GM23248 (cell line): ENCODE measurements around the gene CMSS1. TPM values are rescaled to one million over a fixed set of nuclear protein-coding genes. Genes with fewer than 3 reads are reported as not detected.

Source experiments
- DNase-seq: peaks from one replicate; pipeline ENCODE4 v3.0.0-alpha.2; 2015
- H2AFZ ChIP-seq: fragments of 200-600 bp; sonication (generic); 2 replicates; pipeline ENCODE4 v1.6.1; 2016; ENCODE audit warnings: antibody characterized with exemption
- H3F3A ChIP-seq: fragments of 200-600 bp; sonication (generic); 2 replicates; pipeline ENCODE4 v1.6.1; 2016; ENCODE audit warnings: mild to moderate bottlenecking, antibody characterized with exemption, mixed run types; ENCODE audit not compliant: insufficient read depth
- H3K27ac ChIP-seq: fragments of 200-600 bp; sonication (generic); 2 replicates; pipeline ENCODE4 v1.5.1; 2016; ENCODE audit warnings: mild to moderate bottlenecking
- H3K27me3 ChIP-seq: fragments of 200-600 bp; sonication (generic); replicated peaks from 2 replicates; pipeline ENCODE4 v1.6.1; 2016; ENCODE audit warnings: mild to moderate bottlenecking; ENCODE audit not compliant: insufficient read depth
- H3K36me3 ChIP-seq: fragments of 200-600 bp; sonication (generic); 2 replicates; pipeline ENCODE4 v1.6.1; 2016; ENCODE audit warnings: low read depth, mild to moderate bottlenecking
- H3K4me1 ChIP-seq: fragments of 200-600 bp; sonication (generic); 2 replicates; pipeline ENCODE4 v1.6.1; 2016; ENCODE audit warnings: mild to moderate bottlenecking; ENCODE audit not compliant: insufficient read depth
- H3K4me2 ChIP-seq: fragments of 200-600 bp; sonication (generic); one replicate; pipeline ENCODE4 v1.6.1; 2016; ENCODE audit warnings: mild to moderate bottlenecking; ENCODE audit not compliant: unreplicated experiment
- H3K4me3 ChIP-seq: fragments of 200-600 bp; sonication (generic); 2 replicates; pipeline ENCODE4 v1.5.1; 2016; ENCODE audit warnings: mild to moderate bottlenecking
- H3K79me2 ChIP-seq: fragments of 200-600 bp; sonication (generic); 2 replicates; pipeline ENCODE4 v1.6.1; 2016; ENCODE audit warnings: mild to moderate bottlenecking; ENCODE audit not compliant: insufficient read depth
- H3K9ac ChIP-seq: fragments of 200-600 bp; sonication (generic); 2 replicates; pipeline ENCODE4 v1.6.1; 2016; ENCODE audit warnings: mild to moderate bottlenecking
- H3K9me2 ChIP-seq: fragments of 200-600 bp; sonication (generic); 2 replicates; pipeline ENCODE4 v1.6.1; 2016; ENCODE audit warnings: mixed run types, mild to moderate bottlenecking, moderate library complexity; ENCODE audit not compliant: insufficient read depth
- H3K9me3 ChIP-seq: fragments of 200-600 bp; sonication (generic); one replicate; pipeline ENCODE4 v1.6.1; 2017; ENCODE audit warnings: low read depth
- H4K20me1 ChIP-seq: fragments of 200-600 bp; sonication (generic); 2 replicates; pipeline ENCODE4 v1.6.0; 2016; ENCODE audit not compliant: insufficient read depth
- EZH2 ChIP-seq: fragments of 200-600 bp; sonication (generic); IDR thresholded peaks from 2 replicates; pipeline ENCODE4 v1.6.1; 2018; ENCODE audit warnings: antibody characterized with exemption, mild to moderate bottlenecking; ENCODE audit not compliant: insufficient read depth, poor library complexity, severe bottlenecking
- EZH2phosphoT487 ChIP-seq: fragments of 200-600 bp; sonication (generic); IDR thresholded peaks from 2 replicates; pipeline ENCODE4 v1.6.1; 2018; ENCODE audit warnings: antibody characterized with exemption, moderate library complexity, mild to moderate bottlenecking, low read depth; ENCODE audit not compliant: insufficient read depth
- WGBS, 2 experiments: methylation state at CpG; one replicate each; pipeline ENCODE4 v1.1.6; 2015 to 2017; ENCODE audit warnings: low lambda C conversion rate in 2 of 2, low coverage in 1 of 2; ENCODE audit errors: missing lambda C conversion rate in 2 of 2; 5-methylcytosine and 5-hydroxymethylcytosine counted together
- in situ Hi-C: fragments of 300-500 bp; cut with MboI; formaldehyde crosslinking; loops from 2 replicates; pipeline ENCODE4 v1.15.0; 2020
- polyA plus RNA-seq: library from polyadenylated mRNA; unstranded; fragments of >200 nt; fragmentation: Nextera tagmentation; extraction: Ambion mirVana; gene quantifications from 2 replicates; pipeline ENCODE4 v1.2.1, GENCODE V29; 2016
- total RNA-seq: library from RNA; depleted of rRNA; stranded (reverse); fragments of >200 nt; shearing (Covaris generic); gene quantifications from 2 replicates; pipeline ENCODE4 v1.2.3, GENCODE V29; 2014

Gene CMSS1
- total and polyA plus RNA-seq, 2 experiments from 2014 or later, result 17.2 to 26.6 TPM

- Histone ChIP-seq H3K36me3 (no peaks in the 10 kb centered on the region), H3K79me2 (no peaks in the 10 kb centered on the region), H3K4me3 (no peak overlapping the region), H3K4me1 (peaks cover 30% of the 10 kb centered on the region), H3K4me2 (peak overlapping the region; percentile 59), H2AFZ (peak overlapping the region; percentile 31; the same call in 1 of the 2 replicates), H4K20me1 (no peaks in the 10 kb centered on the region), H3K9ac (no peak overlapping the region), H3K27me3 (no peaks in the 10 kb centered on the region), H3K27ac (no peak overlapping the region), H3K9me2 (no peaks in the 10 kb centered on the region), H3K9me3 (no peaks in the 10 kb centered on the region), H3F3A (peaks cover 11% of the 10 kb centered on the region)
- no peak for TF ChIP-seq EZH2phosphoT487
- no peak for TF ChIP-seq EZH2
- DNase-seq, result no peak
- 63 to 65% methylated on average over 5 of the region's 5 CpGs for WGBS, 2 experiments
- in situ Hi-C loops, result no loop called here
Observed at GRCh38 chr3:99960123-99960878, 142.6 kb downstream of the CMSS1 start.

GRCh38 chr3:99960941-99961340 is 143.3 kb downstream of the CMSS1 start:
- H3K9me3 ChIP-seq, result no peaks in the 10 kb centered on the region
- no peak overlapping the region for H3K4me3 ChIP-seq
- no peaks in the 10 kb centered on the region for H3K79me2 ChIP-seq
- peak overlapping the region; percentile 31; the same call in 1 of the 2 replicates for H2AFZ ChIP-seq
- no peaks in the 10 kb centered on the region for H3K27me3 ChIP-seq
- no peaks in the 10 kb centered on the region for H3K9me2 ChIP-seq
- peak overlapping the region; percentile 59 for H3K4me2 ChIP-seq
- 19 to 20% methylated on average over 7 of the region's 7 CpGs for WGBS, 2 experiments
- no peaks in the 10 kb centered on the region for H3K36me3 ChIP-seq
- H3K9ac ChIP-seq, result no peak overlapping the region
- no peaks in the 10 kb centered on the region for H4K20me1 ChIP-seq
- peak; percentile 24 for DNase-seq
- in situ Hi-C loops, result no loop called here
- no peak for TF ChIP-seq EZH2phosphoT487
- no peak for TF ChIP-seq EZH2
- no peak overlapping the region for H3K27ac ChIP-seq
- peaks cover 32% of the 10 kb centered on the region for H3K4me1 ChIP-seq
- peaks cover 14% of the 10 kb centered on the region for H3F3A ChIP-seq

GRCh38 chr3:99961756-99962515 is 144.3 kb downstream of the CMSS1 start:
- Histone ChIP-seq H3K9me3 (no peaks in the 10 kb centered on the region), H3K27ac (peak overlapping the region; percentile 61), H3K27me3 (no peaks in the 10 kb centered on the region), H3K4me3 (no peak overlapping the region), H3K9me2 (no peaks in the 10 kb centered on the region), H4K20me1 (no peaks in the 10 kb centered on the region), H2AFZ (no peak overlapping the region), H3F3A (peaks cover 14% of the 10 kb centered on the region), H3K4me1 (peaks cover 32% of the 10 kb centered on the region), H3K4me2 (peak overlapping the region; percentile 32), H3K79me2 (no peaks in the 10 kb centered on the region), H3K36me3 (no peaks in the 10 kb centered on the region), H3K9ac (peak overlapping the region; percentile 17; the same call in 1 of the 2 replicates)
- DNase-seq, result no peak
- TF ChIP-seq EZH2phosphoT487 (no peak), EZH2 (no peak)
- in situ Hi-C loops, result no loop called here
- WGBS, 2 experiments, result 94 to 96% methylated on average over 7 of the region's 7 CpGs

- no peaks in the 10 kb centered on the region for H4K20me1 ChIP-seq
- no peak overlapping the region for H3K4me3 ChIP-seq
- TF ChIP-seq EZH2 (no peak), EZH2phosphoT487 (no peak)
- peak overlapping the region; percentile 47 for H2AFZ ChIP-seq
- no peaks in the 10 kb centered on the region for H3K27me3 ChIP-seq
- DNase-seq, result peak; percentile 88
- 44 to 48% methylated on average over 2 of the region's 2 CpGs for WGBS, 2 experiments
- H3K27ac ChIP-seq, result peak overlapping the region; percentile 61
- no peaks in the 10 kb centered on the region for H3K9me3 ChIP-seq
- H3K36me3 ChIP-seq, result no peaks in the 10 kb centered on the region
- in situ Hi-C loops, result no loop called here
- peak overlapping the region; percentile 17; the same call in 1 of the 2 replicates for H3K9ac ChIP-seq
- no peaks in the 10 kb centered on the region for H3K9me2 ChIP-seq
- H3K79me2 ChIP-seq, result no peaks in the 10 kb centered on the region
- H3F3A ChIP-seq, result peaks cover 14% of the 10 kb centered on the region
- H3K4me1 ChIP-seq, result peaks cover 39% of the 10 kb centered on the region
- H3K4me2 ChIP-seq, result peak overlapping the region; percentile 32
Observed at GRCh38 chr3:99962703-99963102, 145.0 kb downstream of the CMSS1 start.
